WTC11 (cell line): ENCODE data around the gene ELOF1. TPM values are rescaled to one million over a fixed set of nuclear protein-coding genes. Genes with fewer than 3 reads are reported as not detected.

Source experiments
- ATAC-seq: fragments of 200-7000 bp; cut with Tn5 transposase; 2 replicates; pipeline ENCODE4 v1.10.0; 2021; ENCODE audit warnings: mild to moderate bottlenecking, moderate library complexity
- CTCF ChIA-PET: fragments of 300-600 bp; sonication (Branson Sonifier 250); formaldehyde crosslinking; loops from one replicate; lab custom pipeline; 2021; ENCODE audit warnings: antibody characterized with exemption; lab: Charles Lee
- POLR2A ChIA-PET: fragments of 350-600 bp; sonication (Branson Sonifier 250); formaldehyde crosslinking; loops from one replicate; lab custom pipeline; 2021; ENCODE audit warnings: antibody characterized with exemption; lab: Charles Lee
- DNase-seq: peaks from one replicate; pipeline ENCODE4 v3.0.0; 2021; ENCODE audit warnings: low spot score
- H3K27ac Mint-ChIP-seq: 2 replicates; pipeline ENCODE4 v1.8.0; 2021; ENCODE audit warnings: mixed read lengths
- H3K27me3 Mint-ChIP-seq: 2 replicates; pipeline ENCODE4 v1.8.0; 2021; ENCODE audit warnings: low read depth, mild to moderate bottlenecking, moderate library complexity, mixed read lengths
- H3K36me3 Mint-ChIP-seq: 2 replicates; pipeline ENCODE4 v1.8.0; 2021; ENCODE audit warnings: mixed read lengths
- H3K4me1 Mint-ChIP-seq: 2 replicates; pipeline ENCODE4 v1.8.0; 2022; ENCODE audit warnings: mixed read lengths
- H3K4me3 Mint-ChIP-seq: 2 replicates; pipeline ENCODE4 v1.8.0; 2021; ENCODE audit warnings: mild to moderate bottlenecking, moderate library complexity, mixed read lengths
- H3K9me3 Mint-ChIP-seq: 2 replicates; pipeline ENCODE4 v1.8.0; 2021; ENCODE audit warnings: mixed read lengths
- CBFB ChIP-seq: sonication (generic); formaldehyde crosslinking; IDR thresholded peaks from 2 replicates; pipeline ENCODE4 v1.8.1; 2022; ENCODE audit warnings: mild to moderate bottlenecking, low read depth, missing genetic modification reagents
- CDX4 ChIP-seq: fragments of 250-450 bp; sonication (Bioruptor Pico); IDR thresholded peaks from 2 replicates; pipeline ENCODE4 v1.9.0; 2021; ENCODE audit warnings: moderate library complexity, mild to moderate bottlenecking, inconsistent platforms, borderline replicate concordance
- CREM ChIP-seq: sonication (generic); formaldehyde crosslinking; IDR thresholded peaks from 2 replicates; pipeline ENCODE4 v1.8.1; 2022; ENCODE audit warnings: mild to moderate bottlenecking, missing genetic modification reagents, moderate library complexity
- E2F4 ChIP-seq: sonication (generic); formaldehyde crosslinking; IDR thresholded peaks from 2 replicates; pipeline ENCODE4 v1.8.1; 2022; ENCODE audit warnings: low read depth, mild to moderate bottlenecking, moderate library complexity, missing genetic modification reagents, borderline replicate concordance
- FOXJ3 ChIP-seq: sonication (generic); formaldehyde crosslinking; IDR thresholded peaks from 2 replicates; pipeline ENCODE4 v1.9.0; 2021; ENCODE audit warnings: missing genetic modification reagents, mild to moderate bottlenecking, borderline replicate concordance
- GRHL2 ChIP-seq: fragments of 250-450 bp; sonication (Bioruptor Pico); IDR thresholded peaks from 2 replicates; pipeline ENCODE4 v1.8.0; 2022; ENCODE audit warnings: mild to moderate bottlenecking, moderate library complexity; ENCODE audit not compliant: insufficient replicate concordance, severe bottlenecking
- GTF2I ChIP-seq: fragments of 250-450 bp; sonication (Bioruptor Pico); conservative IDR thresholded peaks from 2 replicates; pipeline ENCODE4 v1.4.0; 2021; ENCODE audit warnings: mild to moderate bottlenecking
- HMGXB4 ChIP-seq: sonication (generic); formaldehyde crosslinking; IDR thresholded peaks from 2 replicates; pipeline ENCODE4 v1.8.1; 2023; ENCODE audit warnings: mild to moderate bottlenecking, moderate library complexity, missing genetic modification reagents
- IRF2 ChIP-seq: sonication (generic); formaldehyde crosslinking; IDR thresholded peaks from 2 replicates; pipeline ENCODE4 v1.8.0; 2022; ENCODE audit warnings: low read depth, missing genetic modification reagents, borderline replicate concordance
- NFYB ChIP-seq: sonication (generic); formaldehyde crosslinking; conservative IDR thresholded peaks from 2 replicates; pipeline ENCODE4 v1.8.0; 2022; ENCODE audit warnings: low read depth, missing genetic modification reagents
- NR2C2 ChIP-seq: sonication (generic); formaldehyde crosslinking; IDR thresholded peaks from 2 replicates; pipeline ENCODE4 v1.8.0; 2022; ENCODE audit warnings: mild to moderate bottlenecking, missing genetic modification reagents
- NR3C1 ChIP-seq: sonication (generic); formaldehyde crosslinking; conservative IDR thresholded peaks from 2 replicates; pipeline ENCODE4 v1.8.1; 2023; ENCODE audit warnings: low read depth, mild to moderate bottlenecking, missing genetic modification reagents
- PREB ChIP-seq: sonication (generic); formaldehyde crosslinking; IDR thresholded peaks from 2 replicates; pipeline ENCODE4 v1.8.1; 2022; ENCODE audit warnings: mild to moderate bottlenecking, missing genetic modification reagents, moderate library complexity, borderline replicate concordance
- PRRX2 ChIP-seq: fragments of 250-450 bp; sonication (Bioruptor Pico); IDR thresholded peaks from 2 replicates; pipeline ENCODE4 v1.8.0; 2021; ENCODE audit warnings: mild to moderate bottlenecking
- SOX15 ChIP-seq: fragments of 250-450 bp; sonication (Bioruptor Pico); IDR thresholded peaks from 2 replicates; pipeline ENCODE4 v1.9.0; 2021; ENCODE audit warnings: mild to moderate bottlenecking
- TCF7 ChIP-seq: sonication (generic); formaldehyde crosslinking; IDR thresholded peaks from 2 replicates; pipeline ENCODE4 v1.8.0; 2022; ENCODE audit warnings: mild to moderate bottlenecking, low read depth, missing genetic modification reagents, moderate library complexity
- ZMAT4 ChIP-seq: fragments of 250-450 bp; sonication (Bioruptor Pico); IDR thresholded peaks from 2 replicates; pipeline ENCODE4 v1.9.0; 2021; ENCODE audit warnings: mild to moderate bottlenecking
- ZNF396 ChIP-seq: fragments of 250-450 bp; sonication (Bioruptor Pico); IDR thresholded peaks from 2 replicates; pipeline ENCODE4 v1.8.0; 2021; ENCODE audit warnings: mild to moderate bottlenecking, moderate library complexity, borderline replicate concordance
- ZNF423 ChIP-seq: fragments of 250-450 bp; sonication (Bioruptor Pico); IDR thresholded peaks from 2 replicates; pipeline ENCODE4 v2.1.2; 2022; ENCODE audit warnings: mild to moderate bottlenecking, moderate library complexity
- ZNF425 ChIP-seq: fragments of 250-450 bp; sonication (Bioruptor Pico); conservative IDR thresholded peaks from 2 replicates; pipeline ENCODE4 v1.9.0; 2021; ENCODE audit warnings: mild to moderate bottlenecking
- total RNA-seq: library from RNA; stranded (reverse); gene quantifications from 3 replicates; pipeline ENCODE4 v1.2.3, GENCODE V29; 2021
- TF ChIP-seq, protein P1 (sequence below): sonication (generic); formaldehyde crosslinking; IDR thresholded peaks from 2 replicates; pipeline ENCODE4 v1.8.1; 2023; ENCODE audit warnings: mild to moderate bottlenecking, missing genetic modification reagents
- TF ChIP-seq, protein P2 (sequence below): sonication (generic); formaldehyde crosslinking; IDR thresholded peaks from 2 replicates; pipeline ENCODE4 v1.8.0; 2022; ENCODE audit warnings: mild to moderate bottlenecking, missing genetic modification reagents

The ELOF1 gene
- total RNA-seq, 1 experiment from 2014 or later, result 86.0 TPM

- Mint-ChIP-seq H3K36me3 (no peaks in the 10 kb centered on the region), H3K27me3 (peaks cover 18% of the 10 kb centered on the region), H3K4me3 (peak within 1 kb of the TSS; percentile 93), H3K4me1 (peaks cover 8% of the 10 kb centered on the region), H3K27ac (peak within 1 kb of the TSS; percentile 89), H3K9me3 (no peaks in the 10 kb centered on the region)
- ChIA-PET POLR2A (interaction anchor here (0.9 to 1.0 kb wide), 5 partner anchors 10 to 182 kb away, joined by 3 to 8 read pairs (median 3); partner anchors contain the start of genes CCDC159, CNN1, ELOF1 and TMEM205), CTCF (interaction anchor here (0.5 to 1.2 kb wide), 7 partner anchors 46 to 1229 kb away, joined by 3 to 8 read pairs (median 3); no protein-coding TSS in a partner anchor)
- DNase-seq (peak; percentile 97), ATAC-seq (peak; percentile 97)
- no peak for TF ChIP-seq ZNF396 (CRISPR knock-in tag)
- no peak for TF ChIP-seq CBFB (CRISPR knock-in tag)
- TF ChIP-seq PREB (CRISPR knock-in tag), result peak; percentile 54; the same call in 1 of the 2 replicates
- no peak for TF ChIP-seq ZNF423 (CRISPR knock-in tag)
- no peak for TF ChIP-seq GRHL2 (CRISPR knock-in tag)
- no peak for TF ChIP-seq PRRX2
- TF ChIP-seq NR2C2 (CRISPR knock-in tag), result peak; percentile 88
- TF ChIP-seq, protein P1, sequence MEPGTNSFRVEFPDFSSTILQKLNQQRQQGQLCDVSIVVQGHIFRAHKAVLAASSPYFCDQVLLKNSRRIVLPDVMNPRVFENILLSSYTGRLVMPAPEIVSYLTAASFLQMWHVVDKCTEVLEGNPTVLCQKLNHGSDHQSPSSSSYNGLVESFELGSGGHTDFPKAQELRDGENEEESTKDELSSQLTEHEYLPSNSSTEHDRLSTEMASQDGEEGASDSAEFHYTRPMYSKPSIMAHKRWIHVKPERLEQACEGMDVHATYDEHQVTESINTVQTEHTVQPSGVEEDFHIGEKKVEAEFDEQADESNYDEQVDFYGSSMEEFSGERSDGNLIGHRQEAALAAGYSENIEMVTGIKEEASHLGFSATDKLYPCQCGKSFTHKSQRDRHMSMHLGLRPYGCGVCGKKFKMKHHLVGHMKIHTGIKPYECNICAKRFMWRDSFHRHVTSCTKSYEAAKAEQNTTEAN (CRISPR knock-in tag), result 0 out of 2 replicates have a peak, but pooled peaks have one; percentile 1
- TF ChIP-seq GTF2I, result no peak
- no peak for TF ChIP-seq NR3C1
- TF ChIP-seq E2F4 (CRISPR knock-in tag), result no peak
- TF ChIP-seq FOXJ3 (CRISPR knock-in tag), result no peak
- TF ChIP-seq, protein P2, sequence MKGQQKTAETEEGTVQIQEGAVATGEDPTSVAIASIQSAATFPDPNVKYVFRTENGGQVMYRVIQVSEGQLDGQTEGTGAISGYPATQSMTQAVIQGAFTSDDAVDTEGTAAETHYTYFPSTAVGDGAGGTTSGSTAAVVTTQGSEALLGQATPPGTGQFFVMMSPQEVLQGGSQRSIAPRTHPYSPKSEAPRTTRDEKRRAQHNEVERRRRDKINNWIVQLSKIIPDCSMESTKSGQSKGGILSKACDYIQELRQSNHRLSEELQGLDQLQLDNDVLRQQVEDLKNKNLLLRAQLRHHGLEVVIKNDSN (CRISPR knock-in tag), result no peak
- no peak for TF ChIP-seq ZNF425 (CRISPR knock-in tag)
- no peak for TF ChIP-seq CDX4 (CRISPR knock-in tag)
- TF ChIP-seq HMGXB4 (CRISPR knock-in tag), result peak; percentile 66; the same call in 1 of the 2 replicates
- TF ChIP-seq ZMAT4 (CRISPR knock-in tag), result no peak
- TF ChIP-seq IRF2 (CRISPR knock-in tag), result no peak
- TF ChIP-seq CREM (CRISPR knock-in tag), result no peak
- TF ChIP-seq NFYB (CRISPR knock-in tag), result peak; percentile 74
- TF ChIP-seq SOX15 (CRISPR knock-in tag), result no peak
- no peak for TF ChIP-seq TCF7 (CRISPR knock-in tag)
Observed at GRCh38 chr19:11528551-11529341, 30.3 kb downstream of the ELOF1 start, which contains the start of gene ECSIT. TSS of gene ECSIT (minus strand) at chr19:11529134. CDS start at chr19:11519170, 9,964 bp downstream.
